Esophagus mucosa (tissue), 1 donor: ENCODE measurements around the gene AGAP6. TPM values are rescaled to one million over a fixed set of nuclear protein-coding genes. Genes with fewer than 3 reads are reported as not detected.
"Not testable (repeated sequence)": the region's sequence is repeated elsewhere in the genome, so short reads cannot be mapped to it uniquely, and the experiment has no call there.

Experiments
- ATAC-seq: fragments of 200-7000 bp; cut with Tn5 transposase; one replicate; pipeline ENCODE4 v1.9.1; 2020
- total RNA-seq: library from RNA; stranded (reverse); gene quantifications from one replicate; pipeline ENCODE4 v1.2.4, GENCODE V29; 2023
- donor health status: DM: yes; HTN: yes; CAD: no.

The AGAP6 gene
- total RNA-seq: 5.2 TPM

DNA sequence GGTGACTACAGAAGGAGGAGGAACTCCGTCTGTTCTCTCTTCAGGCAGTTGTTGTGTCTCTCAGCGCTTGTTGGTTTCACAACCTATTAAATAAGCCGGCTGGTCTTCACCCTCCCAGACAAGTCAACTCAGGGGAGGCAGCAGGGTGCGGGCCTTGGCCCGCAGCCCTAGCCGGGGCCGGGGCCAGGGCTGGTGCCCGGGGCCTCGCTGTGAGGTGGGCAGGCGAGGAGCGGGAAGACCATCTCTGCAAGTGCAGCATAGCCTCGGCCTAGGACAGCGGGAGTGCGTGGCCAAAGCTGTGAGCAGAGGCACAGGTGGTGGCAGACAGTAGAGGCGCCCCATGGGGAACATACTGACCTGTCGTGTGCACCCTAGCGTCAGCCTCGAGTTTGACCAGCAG, at the start of gene AGAP6:
Gene AGAP6, plus strand, starts transcription at position 31 of the 400 bp plus-strand sequence. Its CDS starts 310 bp downstream, at position 341.
- not testable (repeated sequence) for ATAC-seq

DNA sequence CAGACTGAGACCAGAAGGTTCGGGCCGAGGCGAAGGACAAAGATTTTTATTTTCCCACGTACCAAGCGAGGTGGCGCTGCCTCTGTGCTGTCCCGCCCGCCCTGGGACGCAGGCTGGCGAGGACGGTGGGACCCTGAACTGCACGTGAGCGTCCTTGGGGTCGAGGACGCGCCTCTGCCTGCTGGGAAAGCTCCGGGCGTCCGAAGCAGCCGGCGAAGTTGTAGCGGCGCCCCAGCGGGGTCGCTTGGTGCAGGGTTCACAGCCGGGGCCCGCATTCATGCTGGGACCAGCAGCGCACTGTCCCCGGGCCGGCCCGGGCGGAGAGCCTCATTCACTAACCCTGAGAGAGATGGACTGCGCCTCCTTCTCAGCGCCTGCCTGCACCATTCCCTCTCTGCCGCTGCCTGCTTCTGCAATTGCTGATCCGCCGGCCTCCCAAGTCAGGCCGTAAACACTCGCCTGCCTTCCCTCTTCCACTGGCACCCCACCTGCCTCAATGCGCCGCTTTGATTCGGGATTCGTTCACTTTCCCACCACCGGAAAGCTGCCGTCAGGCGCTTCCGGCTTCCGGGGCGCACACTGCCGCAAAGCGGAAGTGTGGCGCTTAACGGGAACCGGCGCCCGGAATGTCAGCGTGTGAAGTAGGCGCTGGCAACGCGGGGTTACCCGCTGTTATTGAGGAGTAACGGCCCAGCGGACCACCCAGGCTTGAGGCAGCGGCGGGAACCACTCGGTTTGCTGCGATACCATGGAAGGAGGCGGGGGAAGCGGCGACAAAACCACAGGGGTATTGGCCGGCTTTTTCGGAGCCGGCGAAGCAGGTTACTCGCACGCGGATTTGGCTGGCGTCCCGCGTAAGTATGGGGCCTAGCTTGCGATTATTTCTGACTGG, 46.5 kb upstream of the AGAP6 start, which contains the start of the genes PARG and TIMM23B:
Gene PARG, minus strand, starts transcription at position 581 of the 892 bp plus-strand sequence. Its CDS starts 302 bp downstream, at position 279.
Gene TIMM23B, plus strand, starts transcription at position 607 of the 892 bp plus-strand sequence. Its CDS starts 142 bp downstream, at position 749.
- peak; percentile 94 for ATAC-seq

DNA sequence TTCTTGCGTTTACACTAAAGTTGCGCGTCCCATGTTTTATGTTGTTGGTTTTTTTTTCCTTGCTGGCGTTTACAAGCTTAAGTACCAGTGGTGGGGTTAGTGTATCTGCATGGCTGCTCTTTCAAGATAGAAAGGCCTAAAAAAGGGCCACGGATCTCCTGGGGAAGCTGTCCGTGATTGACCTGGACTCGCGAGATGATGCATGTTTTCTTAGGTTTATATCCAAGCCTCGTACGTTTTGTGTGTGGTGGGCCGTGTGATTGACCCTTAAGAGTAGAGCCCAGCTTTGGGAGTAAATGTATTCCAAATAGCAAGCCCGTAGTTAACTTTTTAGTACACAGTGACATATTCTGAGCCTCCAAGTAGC, 45.9 kb upstream of the AGAP6 start:
- peak; percentile 18 for ATAC-seq

DNA sequence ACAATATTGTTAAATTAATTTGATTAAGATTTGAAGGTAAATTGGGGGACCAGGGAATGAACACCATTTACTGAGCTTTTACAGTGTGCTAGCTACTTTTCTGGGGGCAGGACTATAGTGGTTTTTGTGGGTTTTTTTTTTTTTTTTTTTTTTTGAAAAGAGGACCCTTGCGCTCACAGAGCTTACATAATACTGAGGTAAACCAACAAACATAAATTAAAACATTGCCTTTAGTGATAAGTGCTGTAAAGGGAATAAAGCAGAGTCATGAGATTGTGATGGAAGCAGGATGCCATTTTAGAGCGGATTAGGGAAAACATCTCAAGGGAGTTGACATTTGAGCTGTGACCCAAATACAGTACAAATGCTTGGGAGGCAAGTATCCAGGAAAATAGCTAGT, 44.6 kb upstream of the AGAP6 start:
- not testable (repeated sequence) for ATAC-seq

DNA sequence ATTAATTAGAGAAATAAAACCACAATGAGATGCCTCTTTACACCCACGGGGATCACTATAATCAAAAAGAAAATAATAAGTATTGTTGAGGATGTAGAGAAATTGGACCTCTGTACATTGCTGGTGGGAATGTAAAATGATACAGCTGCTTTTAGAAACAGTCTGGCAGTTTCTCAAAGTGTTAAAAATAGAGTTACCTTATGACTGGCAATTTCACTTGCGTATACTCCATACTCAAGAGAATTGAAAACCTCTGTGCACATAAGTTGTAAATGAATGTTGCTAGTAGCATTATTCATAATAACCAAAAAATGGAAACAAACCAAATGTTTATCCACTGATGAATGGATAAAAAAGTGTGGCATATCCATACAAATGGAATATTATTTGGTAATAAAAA, 40.1 kb upstream of the AGAP6 start:
- ATAC-seq: not testable (repeated sequence)

DNA sequence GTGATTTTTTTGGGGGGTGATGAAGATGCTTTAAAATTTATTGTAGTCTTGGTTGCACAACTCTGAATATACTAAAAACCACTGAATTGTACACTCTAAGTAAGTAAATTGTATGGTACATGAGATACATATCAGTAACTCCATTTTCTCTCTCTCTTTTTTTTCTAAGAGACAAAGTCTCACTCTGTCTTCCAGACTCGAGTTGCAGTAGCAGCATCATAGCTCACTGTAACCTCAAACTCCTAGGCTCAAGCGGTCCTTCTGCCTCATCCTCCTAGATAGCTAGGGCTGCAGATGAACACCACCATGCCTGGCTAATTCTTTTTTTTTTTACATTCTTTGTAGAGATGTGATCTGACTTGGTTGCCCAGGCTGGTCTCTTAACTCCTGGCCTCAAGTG, 39.5 kb upstream of the AGAP6 start:
- ATAC-seq: not testable (repeated sequence)

DNA sequence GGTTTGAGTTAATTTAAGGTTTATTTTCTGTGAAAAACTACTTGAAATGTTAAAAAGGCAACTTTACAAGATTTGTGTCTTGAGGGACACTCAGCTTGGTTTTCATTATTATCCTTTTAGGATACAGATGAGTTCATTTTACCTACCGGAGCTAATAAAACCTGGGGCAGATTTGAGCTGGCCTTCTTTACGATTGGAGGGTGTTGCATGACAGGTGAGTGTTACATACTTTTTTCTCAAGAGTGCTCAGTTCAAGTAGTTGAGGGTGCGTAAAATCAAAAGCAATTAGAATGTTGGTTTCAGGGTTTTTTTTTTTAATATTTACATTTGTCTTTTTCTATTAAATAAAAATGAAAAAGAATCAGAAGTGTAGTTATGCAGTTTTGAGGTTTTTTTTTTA, 36.2 kb upstream of the AGAP6 start:
- ATAC-seq: not testable (repeated sequence)

DNA sequence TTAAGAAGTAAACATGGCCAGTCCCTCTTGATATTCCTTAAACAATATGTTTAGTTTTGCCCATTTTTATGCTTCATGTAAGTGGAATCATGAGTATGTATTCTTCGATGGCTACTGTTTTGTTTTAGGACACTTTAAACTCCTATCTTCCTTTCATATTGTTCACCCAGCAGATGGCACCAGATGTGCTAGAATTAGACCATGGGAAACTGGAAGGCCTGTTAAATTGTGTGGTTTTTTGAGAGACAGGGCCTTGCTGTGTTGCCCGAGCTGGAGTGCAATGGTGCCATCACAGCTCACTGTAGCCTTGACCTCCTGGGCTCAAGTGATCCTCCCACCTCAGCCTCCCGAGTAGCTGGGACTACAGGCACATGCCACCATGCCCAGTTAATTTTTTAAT, 35.1 kb upstream of the AGAP6 start:
- ATAC-seq: not testable (repeated sequence)

DNA sequence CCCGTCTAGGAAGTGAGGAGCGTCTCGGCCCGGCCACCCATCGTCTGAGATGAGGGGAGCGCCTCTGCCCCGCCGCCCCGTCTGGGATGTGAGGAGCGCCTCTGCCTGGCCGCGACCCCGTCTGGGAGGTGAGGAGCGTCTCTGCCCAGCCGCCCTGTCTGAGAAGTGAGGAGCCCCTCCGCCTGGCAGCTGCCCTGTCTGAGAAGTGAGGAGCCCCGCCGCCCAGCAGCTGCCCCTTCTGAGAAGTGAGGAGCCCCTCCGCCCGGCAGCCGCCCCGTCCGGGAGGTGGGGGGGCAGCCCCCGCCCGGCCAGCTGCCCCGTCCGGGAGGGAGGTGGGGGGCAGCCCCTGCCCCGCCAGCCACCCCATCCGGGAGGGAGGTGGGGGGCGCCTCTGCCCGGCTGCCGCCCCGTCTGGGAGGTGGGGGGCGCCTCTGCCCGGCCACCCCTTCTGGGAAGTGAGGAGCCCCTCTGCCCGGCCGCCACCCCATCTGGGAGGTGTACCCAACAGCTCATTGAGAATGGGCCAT, 17.8 kb upstream of the AGAP6 start:
- ATAC-seq: not testable (repeated sequence)

DNA sequence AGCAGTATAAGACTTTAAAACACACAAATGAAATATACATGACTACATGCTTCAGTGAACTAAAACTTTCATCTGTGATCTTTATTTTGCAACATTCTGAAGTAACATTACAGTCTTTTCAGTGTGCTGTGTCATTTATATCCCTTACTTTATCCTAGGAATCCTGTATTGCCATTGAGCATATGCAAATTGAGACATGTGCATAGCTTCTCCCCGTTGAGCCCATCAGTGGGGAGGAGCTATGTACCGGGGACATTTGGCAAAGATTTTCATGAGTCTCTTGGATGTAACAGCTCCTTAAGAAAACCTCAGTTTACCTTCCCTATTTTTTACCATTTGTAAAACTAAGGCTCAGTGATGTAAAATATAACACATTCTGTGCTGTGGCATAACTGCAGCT, 16.7 kb upstream of the AGAP6 start:
- not testable (repeated sequence) for ATAC-seq

DNA sequence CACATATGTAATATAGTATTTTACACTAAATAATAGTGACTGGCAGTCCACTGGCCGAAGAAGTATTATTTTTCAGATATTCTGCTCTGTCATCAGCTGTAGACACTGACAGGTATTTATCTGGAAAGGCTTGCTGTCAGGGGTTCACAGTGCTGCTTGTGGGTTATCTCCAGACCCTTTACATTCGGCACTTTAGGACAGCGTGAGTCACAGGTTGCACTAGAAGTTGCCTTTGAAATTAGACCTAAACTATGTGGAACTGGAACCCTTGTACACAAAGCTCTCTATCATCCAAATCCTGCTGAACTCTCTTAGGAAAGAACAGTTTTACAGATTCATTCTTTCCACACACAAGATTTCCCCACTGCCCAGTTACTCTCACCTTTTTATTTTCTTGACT, 16.1 kb upstream of the AGAP6 start:
- not testable (repeated sequence) for ATAC-seq

DNA sequence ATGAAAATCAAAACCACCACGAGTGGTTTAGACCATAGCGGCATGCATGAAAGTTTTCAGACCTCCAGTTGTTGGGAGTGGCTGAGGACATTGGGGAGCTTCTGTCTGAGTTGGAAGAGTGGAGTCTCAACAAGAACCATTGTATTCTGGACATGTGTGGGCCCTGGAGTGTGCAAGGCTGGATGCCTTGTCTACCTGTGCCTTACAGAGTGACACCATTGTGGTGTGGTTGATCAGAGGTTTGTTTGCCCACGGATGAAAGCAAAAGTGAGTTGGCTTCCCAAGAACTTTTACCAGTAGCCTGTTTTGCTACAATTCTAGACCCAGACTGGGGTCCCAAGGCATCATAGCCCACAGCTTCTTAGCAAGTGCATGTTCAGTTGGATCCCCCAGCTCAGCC, 10.4 kb upstream of the AGAP6 start:
- ATAC-seq: not testable (repeated sequence)

DNA sequence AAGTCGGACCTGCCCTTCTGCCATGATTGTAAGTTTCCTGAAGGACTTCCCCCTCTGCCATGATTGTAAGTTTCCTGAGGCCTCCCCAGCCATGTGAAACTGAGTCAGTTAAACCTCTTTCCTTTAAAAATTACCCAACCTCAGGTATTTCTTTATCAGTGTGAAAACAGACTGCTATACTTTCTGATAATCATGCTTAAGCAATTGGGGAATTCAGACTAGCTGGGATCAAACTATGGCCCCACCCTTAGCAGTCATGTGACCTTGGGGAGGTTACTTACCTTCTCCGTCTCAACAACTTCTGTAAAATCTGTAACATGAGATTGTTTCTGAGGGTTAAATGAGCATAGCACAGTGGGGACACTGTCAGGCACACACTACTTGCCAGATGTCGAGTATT, 999 bp upstream of the AGAP6 start:
- not testable (repeated sequence) for ATAC-seq

DNA sequence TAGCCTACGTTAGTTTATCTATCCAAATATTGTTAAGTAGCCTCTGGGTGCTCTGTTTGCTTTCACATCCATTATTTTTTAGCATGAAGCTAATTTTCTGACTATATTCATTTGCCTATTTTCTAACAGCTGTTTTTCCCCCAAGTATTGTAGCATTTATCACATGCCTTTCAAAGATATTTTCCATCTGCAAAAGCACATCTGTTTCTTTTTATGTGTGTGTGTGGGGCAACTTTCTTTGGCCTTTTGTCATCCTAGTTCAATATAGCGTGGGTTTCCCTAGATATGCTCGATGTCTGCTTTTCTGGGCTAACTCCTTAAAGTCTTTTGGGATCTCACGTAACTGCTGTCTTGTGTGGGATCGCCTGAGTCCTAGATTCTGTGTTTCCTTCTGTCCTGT, 7.1 kb downstream of the AGAP6 start:
- ATAC-seq: not testable (repeated sequence)

DNA sequence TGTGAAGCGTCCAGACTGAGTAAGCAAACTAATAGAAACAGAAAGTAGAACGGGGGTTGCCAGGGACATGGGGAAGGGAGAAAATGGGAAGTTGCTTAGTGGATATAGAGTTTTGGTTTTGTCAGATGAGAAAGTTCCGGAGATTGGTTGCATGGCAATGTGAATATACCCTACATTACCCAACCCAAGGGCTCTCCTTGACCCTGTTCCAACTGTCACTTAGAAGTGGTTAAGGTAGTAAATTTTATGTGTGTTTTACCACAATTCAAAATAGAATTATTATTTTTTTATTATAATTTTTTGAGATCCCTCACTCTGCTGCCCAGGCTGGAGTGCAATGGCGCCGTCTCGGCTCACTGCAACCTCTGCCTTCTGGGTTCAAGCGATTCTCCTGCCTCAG, 25.8 kb downstream of the AGAP6 start:
- ATAC-seq: not testable (repeated sequence)

DNA sequence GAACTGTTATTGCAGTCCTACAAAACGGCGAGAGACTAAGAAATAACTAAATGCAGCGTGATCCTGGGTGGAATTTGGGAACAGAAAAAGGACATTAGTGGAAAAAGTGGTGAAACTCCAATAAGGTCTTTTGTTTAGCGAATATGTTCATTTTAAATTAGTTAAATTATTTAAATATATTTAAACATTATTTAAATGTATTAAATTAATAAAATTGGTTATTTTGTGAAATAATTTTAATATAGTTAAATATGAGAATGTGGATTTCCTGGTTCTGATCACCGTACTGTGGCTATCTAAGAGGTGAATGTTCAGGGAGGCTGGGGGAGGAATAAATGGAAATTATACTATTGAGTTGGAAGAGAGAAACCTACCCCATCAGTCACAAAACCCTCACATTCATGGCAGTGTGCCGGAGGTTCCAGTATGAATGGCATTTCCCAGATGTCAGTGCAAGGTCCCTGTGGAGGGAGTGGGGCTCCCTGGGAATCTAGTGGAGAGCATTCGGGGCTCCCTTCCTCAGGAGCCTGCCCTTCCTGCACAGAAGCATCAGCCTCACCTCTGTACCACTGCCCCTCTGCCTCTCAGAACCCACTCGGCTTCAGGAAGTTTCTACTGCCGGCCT, 27.5 kb downstream of the AGAP6 start:
- not testable (repeated sequence) for ATAC-seq

DNA sequence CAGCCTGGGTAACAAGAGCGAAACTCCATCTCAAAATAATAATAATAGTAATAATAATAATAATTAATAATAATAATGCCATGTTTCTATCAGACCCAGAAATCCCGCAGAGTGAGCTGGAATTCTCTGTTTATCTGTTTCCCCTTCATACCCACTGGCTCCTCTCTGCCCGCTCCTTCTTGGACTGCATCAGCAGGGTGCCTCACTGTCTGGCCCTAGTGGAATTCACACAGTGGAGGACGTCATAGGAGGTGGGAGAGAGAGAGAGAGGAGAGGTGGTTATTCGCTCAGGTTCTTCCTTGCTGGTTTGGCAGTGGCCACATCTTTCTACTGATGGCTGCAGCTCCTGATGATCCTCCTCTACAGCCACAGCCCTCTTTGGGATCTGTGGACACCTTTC, 28.7 kb downstream of the AGAP6 start:
- ATAC-seq: not testable (repeated sequence)

DNA sequence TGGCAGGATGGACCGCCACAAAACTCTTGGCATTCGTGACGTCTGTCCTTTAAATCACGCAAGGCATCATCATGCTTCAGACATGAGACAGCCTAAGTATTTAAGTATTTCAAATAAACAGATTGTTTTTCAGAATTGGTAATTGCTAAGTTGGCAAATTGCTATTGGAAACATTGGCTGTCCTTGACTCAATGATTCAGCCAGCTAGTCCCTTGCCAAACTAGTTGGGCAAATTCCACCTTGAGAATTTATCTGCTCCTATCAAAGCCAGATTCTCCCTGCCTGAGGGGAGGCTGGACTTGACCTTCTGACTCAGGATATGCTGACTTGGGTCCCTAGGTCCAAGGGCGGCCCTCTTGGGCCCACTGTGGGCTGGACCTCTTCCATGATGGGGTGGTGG, 29.4 kb downstream of the AGAP6 start:
- not testable (repeated sequence) for ATAC-seq

DNA sequence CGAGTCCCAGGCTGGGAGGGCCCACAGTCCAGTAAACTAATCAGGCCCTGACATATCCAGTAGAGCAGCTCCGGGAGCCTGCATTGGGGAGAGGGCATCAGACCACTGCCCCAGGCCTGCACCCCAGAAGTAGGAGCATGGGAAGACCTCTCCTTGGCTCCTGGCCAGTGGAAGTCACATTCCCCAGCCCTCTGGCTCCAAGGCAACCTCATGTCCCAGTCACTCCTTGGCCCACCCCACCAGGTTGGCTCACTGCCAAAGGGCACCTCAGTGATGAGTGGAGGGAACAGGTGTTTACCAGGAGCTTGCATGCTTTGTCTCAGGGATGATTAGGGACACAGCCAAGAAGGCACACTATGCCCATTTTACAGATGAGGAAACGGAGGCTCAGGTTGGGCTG, 31.1 kb downstream of the AGAP6 start:
- not testable (repeated sequence) for ATAC-seq

DNA sequence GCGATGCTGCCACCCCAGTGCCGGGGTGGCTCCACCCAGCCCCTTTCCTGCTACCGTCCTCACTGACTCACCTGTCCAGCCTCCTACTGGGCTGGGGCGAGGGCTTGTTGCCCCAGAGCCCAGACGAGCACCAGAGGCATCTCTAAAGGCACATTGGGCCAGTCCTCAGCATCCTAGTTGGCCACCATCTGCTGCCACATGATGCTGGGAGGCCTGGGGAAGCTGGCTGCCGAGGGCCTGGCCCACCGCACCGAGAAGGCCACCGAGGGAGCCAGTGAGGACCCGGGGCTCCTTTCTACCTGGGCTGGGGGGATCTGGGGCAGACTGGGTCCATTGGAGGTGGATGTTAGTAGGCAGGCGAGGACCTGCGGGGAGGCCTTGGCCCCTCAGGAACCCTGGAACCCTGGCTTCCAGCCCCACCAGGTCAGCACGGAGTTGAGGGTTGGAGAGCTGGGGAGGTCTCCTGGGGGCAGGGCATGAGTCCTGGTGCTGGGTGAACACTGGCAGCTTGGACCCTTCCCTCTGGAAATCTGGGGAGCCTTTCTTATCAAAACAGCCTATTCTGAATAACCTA, 32.3 kb downstream of the AGAP6 start:
- ATAC-seq: not testable (repeated sequence)

DNA sequence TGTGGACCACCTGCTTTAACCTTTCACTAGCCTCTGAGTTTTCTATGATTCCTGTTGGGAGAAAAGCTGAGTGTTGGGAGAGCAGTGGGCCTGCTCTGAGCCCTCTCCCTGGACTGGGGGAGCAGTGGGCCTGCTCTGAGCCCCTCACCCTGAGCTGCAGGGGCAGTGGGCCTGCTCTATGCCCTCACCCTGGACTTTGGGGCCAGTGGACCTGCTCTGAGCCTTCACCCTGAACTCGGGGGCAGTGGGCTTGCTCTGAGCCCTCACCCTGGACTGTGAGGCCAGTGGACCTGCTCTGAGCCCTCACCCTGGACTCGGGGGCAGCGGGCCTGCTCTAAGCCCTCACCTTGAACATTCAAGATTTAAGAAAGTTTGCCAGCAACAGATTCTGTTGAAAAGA, 33.4 kb downstream of the AGAP6 start:
- no peak for ATAC-seq

DNA sequence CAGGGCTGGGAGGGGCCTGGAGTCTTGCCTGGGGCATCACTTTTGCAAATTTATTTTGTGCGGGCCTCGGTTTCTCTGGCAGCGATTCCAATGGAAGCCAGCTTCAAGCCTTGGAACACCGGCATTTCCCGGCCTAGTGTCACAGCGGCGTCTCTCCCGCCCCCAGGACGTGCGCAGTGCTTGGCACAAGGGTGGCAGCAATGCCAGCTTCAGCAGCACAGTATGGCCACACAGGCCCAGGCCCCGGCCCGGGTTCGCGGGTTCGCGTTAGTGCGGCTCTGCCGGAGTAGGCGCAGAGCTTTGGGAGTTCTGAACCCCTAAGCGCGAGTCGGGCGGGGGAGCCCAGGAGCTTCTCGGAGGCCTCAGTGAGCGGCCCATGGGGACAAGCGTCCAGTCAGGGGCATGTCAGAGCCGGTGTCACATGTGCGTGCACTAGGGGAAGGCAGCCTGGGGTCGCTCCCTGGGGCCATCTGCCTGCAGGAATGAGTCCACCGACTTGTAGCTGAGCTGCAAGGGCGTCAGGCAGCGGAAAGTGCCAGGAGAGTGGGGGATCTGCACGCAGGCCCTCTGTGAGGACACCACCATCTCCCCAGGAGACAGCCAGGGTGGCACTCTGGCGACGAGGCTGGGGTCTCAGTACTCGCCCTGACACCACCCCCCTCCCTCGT, 36.6 kb downstream of the AGAP6 start:
- peak; percentile 15 for ATAC-seq
